Measurements from ENCODE around the gene ATOH8. TPM values are rescaled to one million over a fixed set of nuclear protein-coding genes. Genes with fewer than 3 reads are reported as not detected.

The ATOH8 gene
- total and polyA plus RNA-seq, 2 donors (not counting 3 experiments of a cell fraction or from before 2014, with no cell fraction given), result 10.3 to 12.8 TPM

GRCh38 chr2:85810371-85811179, 56.8 kb downstream of the ATOH8 start:
- no peaks in the 10 kb centered on the region for H3K27me3 ChIP-seq (ENCODE audit: control insufficient read depth in 2 of 2, insufficient read depth in 2 of 2, low read length in 2 of 2)
- POLR2A ChIA-PET, result no interaction called here

GRCh38 chr2:85811180-85812093, 57.6 kb downstream of the ATOH8 start:
- Histone ChIP-seq H3K79me2 (ENCODE audit: control insufficient read depth, insufficient read depth, low read length) (no peaks in the 10 kb centered on the region), H3K4me3 (replicated peaks in 1 of 3; ENCODE audit: insufficient read depth in 1 of 3, low read depth in 1 of 3, low read length in 3 of 3) (no peak overlapping the region), H3K4me1 (ENCODE audit: control insufficient read depth, extremely low read depth, insufficient read depth, low read length) (no peaks in the 10 kb centered on the region), H3K36me3 (ENCODE audit: control insufficient read depth in 2 of 2, extremely low read depth in 1 of 2, insufficient read depth in 2 of 2, low read length in 2 of 2) (no peaks in the 10 kb centered on the region), H3K4me2 (ENCODE audit: insufficient read depth, low read length) (no peak overlapping the region), H3K27ac (ENCODE audit: insufficient read depth, low read depth, low read length) (no peak overlapping the region), H3K27me3 (ENCODE audit: control insufficient read depth in 2 of 2, insufficient read depth in 2 of 2, low read length in 2 of 2) (no peaks in the 10 kb centered on the region), H3K9me3 (replicated peaks; ENCODE audit: control insufficient read depth, insufficient read depth, low read length) (no peaks in the 10 kb centered on the region), H2AFZ (ENCODE audit: low read depth, low read length) (peak overlapping the region; percentile 90), H4K20me1 (replicated peaks; ENCODE audit: control insufficient read depth, extremely low read depth, insufficient read depth, low read length) (no peaks in the 10 kb centered on the region), H3K9me1 (replicated peaks; ENCODE audit: control insufficient read depth, extremely low read depth, insufficient read depth, low read length) (no peaks in the 10 kb centered on the region), H3K9ac (replicated peaks; ENCODE audit: extremely low read depth, insufficient read depth, low read length) (no peak overlapping the region)
- DNase-seq (ENCODE audit: low read depth, low spot score) (peak; percentile 13), FAIRE-seq (no peak)
- intact Hi-C loops (cut with micrococcal nuclease), result no loop called here
- ChIA-PET CTCF (interaction anchor here (0.9 to 9.2 kb wide), 12 partner anchors 16 to 174 kb away, joined by 3 to 193 read pairs (median 6); partner anchors contain the start of gene ATOH8), POLR2A (no interaction called here)
- no TSS peak for BruUV-seq (replicated peaks)
- TF ChIP-seq GATA2 (IDR thresholded peaks at IDR 0.05; ENCODE audit: insufficient read depth, insufficient read length, low read depth, low read length) (no peak), MAX (IDR thresholded peaks at IDR 0.05; ENCODE audit: insufficient read depth, insufficient read length) (no peak), POLR2A (IDR thresholded peaks at IDR 0.05; ENCODE audit: low read depth, low read length) (no peak), CTCF (IDR thresholded peaks at IDR 0.05; ENCODE audit: extremely low read depth in 1 of 2, insufficient read depth in 1 of 2, low read depth in 1 of 2, low read length in 2 of 2) (no peak)
- dilution Hi-C loops (cut with MboI; ENCODE audit: extremely low pct_ligation_motif_present, low sequenced_read_pairs), result loop anchor here (25.0 kb wide), 1 partner anchor 99 kb away; no protein-coding TSS in a partner anchor

More at GRCh38 chr2:85810371-85811179, 56.8 kb downstream of the ATOH8 start:
- dilution Hi-C loops (cut with MboI; ENCODE audit: extremely low pct_ligation_motif_present, low sequenced_read_pairs), result loop anchor here (25.0 kb wide), 1 partner anchor 98 kb away; no protein-coding TSS in a partner anchor
- no peaks in the 10 kb centered on the region for H3K36me3 ChIP-seq (ENCODE audit: control insufficient read depth in 2 of 2, extremely low read depth in 1 of 2, insufficient read depth in 2 of 2, low read length in 2 of 2)
- DNase-seq (ENCODE audit: low read depth, low spot score) (no peak), FAIRE-seq (no peak)
- no peaks in the 10 kb centered on the region for H3K79me2 ChIP-seq (ENCODE audit: control insufficient read depth, insufficient read depth, low read length)
- no peaks in the 10 kb centered on the region for H3K9me1 ChIP-seq (replicated peaks; ENCODE audit: control insufficient read depth, extremely low read depth, insufficient read depth, low read length)
- H3K4me2 ChIP-seq (ENCODE audit: insufficient read depth, low read length), result no peak overlapping the region
- TF ChIP-seq POLR2AphosphoS5 (IDR thresholded peaks at IDR 0.05; ENCODE audit: insufficient read depth, low read depth, low read length) (no peak), GATA2 (IDR thresholded peaks at IDR 0.05; ENCODE audit: insufficient read depth, insufficient read length, low read depth, low read length) (no peak), MAX (IDR thresholded peaks at IDR 0.05; ENCODE audit: insufficient read depth, insufficient read length) (no peak)
- peak overlapping the region; percentile 17 for H2AFZ ChIP-seq (ENCODE audit: low read depth, low read length)
- no peak overlapping the region for H3K27ac ChIP-seq (ENCODE audit: insufficient read depth, low read depth, low read length)
- no peaks in the 10 kb centered on the region for H4K20me1 ChIP-seq (replicated peaks; ENCODE audit: control insufficient read depth, extremely low read depth, insufficient read depth, low read length)
- H3K9me3 ChIP-seq (replicated peaks; ENCODE audit: control insufficient read depth, insufficient read depth, low read length), result no peaks in the 10 kb centered on the region
- intact Hi-C loops (cut with micrococcal nuclease), result no loop called here
- no peak overlapping the region for H3K4me3 ChIP-seq (replicated peaks in 1 of 3; ENCODE audit: insufficient read depth in 1 of 3, low read depth in 1 of 3, low read length in 3 of 3)
- CTCF ChIA-PET, result interaction anchor here (1.3 to 9.2 kb wide), 7 partner anchors 13 to 173 kb away, joined by 3 to 193 read pairs (median 5); no protein-coding TSS in a partner anchor
- no TSS peak for BruUV-seq (replicated peaks)
- H3K4me1 ChIP-seq (ENCODE audit: control insufficient read depth, extremely low read depth, insufficient read depth, low read length), result no peaks in the 10 kb centered on the region
- no peak overlapping the region for H3K9ac ChIP-seq (replicated peaks; ENCODE audit: extremely low read depth, insufficient read depth, low read length)

Data from endothelial cell of umbilical vein (primary cell).